Stomach (tissue), 9 donors: ENCODE measurements around the gene TPMT. TPM values are rescaled to one million over a fixed set of nuclear protein-coding genes. Genes with fewer than 3 reads are reported as not detected.

Experiments
- DNase-seq, 2 donors: peaks; one replicate each; pipeline versions ENCODE4 v3.0.0 to v3.0.0-alpha.2; 2013 to 2019
- H3K27ac ChIP-seq, 5 donors: fragments of 200-600 bp in 4 of 5; sonication (generic) in 4 of 5; one replicate each; pipeline ENCODE4 v1.5.1; 2013 to 2019; ENCODE audit warnings: mild to moderate bottlenecking in 1 of 5, moderate library complexity in 1 of 5
- H3K27me3 ChIP-seq, 3 donors: fragments of 200-600 bp; sonication (generic); one replicate each; pipeline ENCODE4 v1.5.1; 2017 to 2019; ENCODE audit warnings: mixed run types in 1 of 3
- H3K36me3 ChIP-seq, 4 donors: fragments of 200-600 bp; sonication (generic); 1 replicate in 3 of 4; 2 replicates in 1 of 4; pipeline ENCODE4 v1.5.1; 2016 to 2019
- H3K4me1 ChIP-seq, 4 donors: fragments of 200-600 bp; sonication (generic); one replicate each; pipeline ENCODE4 v1.5.1; 2016 to 2019
- H3K4me3 ChIP-seq, 4 donors: fragments of 200-600 bp; sonication (generic) in 3 of 4; one replicate each; pipeline ENCODE4 v1.5.1; 2016 to 2019; ENCODE audit warnings: mild to moderate bottlenecking in 1 of 4
- H3K9me3 ChIP-seq, 4 donors: fragments of 200-600 bp; sonication (generic); one replicate each; pipeline ENCODE4 v1.5.1; 2016 to 2019
- EP300 ChIP-seq: sonication (generic); formaldehyde crosslinking; IDR thresholded peaks from one replicate; pipeline ENCODE4 v1.6.1; 2017; ENCODE audit warnings: antibody characterized with exemption
- POLR2A ChIP-seq, 4 donors: fragments of 450-650 bp; IDR thresholded peaks; one replicate each; pipeline ENCODE4 v1.6.1; 2016; ENCODE audit warnings: antibody characterized with exemption in 4 of 4, control low read depth in 2 of 4, mild to moderate bottlenecking in 1 of 4, moderate library complexity in 1 of 4
- POLR2AphosphoS5 ChIP-seq, 3 donors: sonication (generic); formaldehyde crosslinking; IDR thresholded peaks; one replicate each; pipeline ENCODE4 v1.6.1; 2016; ENCODE audit warnings: antibody characterized with exemption in 3 of 3
- WGBS, 5 donors: extraction: QIAGEN DNeasy Blood & Tissue Kit in 3 of 5; methylation state at CpG; one replicate each; pipeline versions ENCODE4 v1.1.5 to v1.1.7; 2013 to 2018; 5-methylcytosine and 5-hydroxymethylcytosine counted together
- intact Hi-C: fragments of 100-400 bp; cut with DNase I; formaldehyde crosslinking; loops from one replicate; pipeline ENCODE4 v1.15.1; 2023; ENCODE audit warnings: low total_unique reads
- polyA plus RNA-seq, 3 donors: library from polyadenylated mRNA; stranded (reverse); fragments of 200-250 nt; gene quantifications; one replicate each; pipeline ENCODE4 v1.2.3, GENCODE V29; 2013
- total RNA-seq, 5 donors: library from RNA; depleted of rRNA; stranded (reverse); fragments of >200 nt; gene quantifications; one replicate each; pipeline versions ENCODE4 v1.1.0 to v1.2.3, GENCODE V29; 2014 to 2016
- TF ChIP-seq, protein P1 (sequence below), 7 experiments: fragments of 450-650 bp in 4 of 7; fragments of 200-600 bp in 3 of 7; sonication (generic) in 3 of 7; IDR thresholded peaks; one replicate each; pipeline ENCODE4 v1.5.1; 2016 to 2019; ENCODE audit warnings: antibody characterized with exemption in 7 of 7, control low read depth in 2 of 7, mild to moderate bottlenecking in 1 of 7
- donor health status: healthy with polysubstance abuse.
- donor health status: Bipolar disorder and iron deficiency.
- donor health status: healthy.

TPMT gene
- total and polyA plus RNA-seq, 8 donors: 0.89 to 24.3 (median 11.7) TPM

DNA sequence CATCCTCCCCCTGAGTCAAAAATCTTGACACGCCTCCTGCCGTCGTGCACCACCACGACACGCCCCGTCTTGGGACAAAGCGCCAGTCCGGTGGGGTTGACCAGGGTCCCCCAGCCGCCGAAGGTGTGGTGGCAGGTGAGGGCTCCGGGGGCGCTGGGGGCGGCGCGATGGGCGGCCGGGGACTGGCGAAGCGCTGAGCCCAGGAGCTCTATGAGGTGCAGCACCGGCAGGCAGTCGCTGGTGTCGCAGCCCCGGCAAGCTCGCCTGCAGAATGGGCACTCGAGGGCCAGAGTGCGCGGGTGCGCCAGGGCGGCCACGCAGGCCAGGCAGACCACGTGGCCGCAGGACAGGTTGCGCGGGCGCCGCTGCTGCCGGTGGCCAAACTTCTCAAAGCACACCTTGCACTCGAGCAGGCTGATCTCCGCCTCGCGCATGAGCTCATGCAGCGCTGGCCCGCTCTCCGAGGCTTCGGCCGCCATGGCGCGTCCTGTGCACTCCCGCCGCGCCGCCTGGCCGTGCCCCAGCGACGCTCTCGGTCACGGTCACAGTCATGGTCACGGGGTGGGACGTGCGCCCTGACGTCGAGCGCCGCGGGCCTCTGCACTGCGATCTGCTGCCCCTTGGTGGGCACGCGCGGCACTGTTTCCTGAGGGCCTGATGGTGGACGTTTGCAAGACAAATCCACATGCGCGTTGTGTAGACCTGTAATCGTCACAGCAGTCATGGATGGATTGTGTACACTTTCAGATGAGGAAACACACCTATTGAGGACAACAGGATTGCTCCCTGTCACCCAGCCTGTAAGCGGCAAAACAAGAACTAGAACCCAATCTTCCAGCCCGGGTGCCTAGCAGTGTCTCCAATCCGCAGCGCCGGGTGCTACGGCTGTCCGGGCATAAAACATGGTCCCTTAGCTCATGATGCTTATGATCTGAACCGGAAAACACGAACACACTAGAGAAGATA, 32.5 kb downstream of the TPMT start, which contains the start of gene NHLRC1:
Gene NHLRC1, minus strand, starts transcription at position 550 of the 966 bp plus-strand sequence. Its CDS starts 71 bp downstream, at position 479.
- Histone ChIP-seq H3K4me1 (peaks cover 4 to 16% (median 10%) of the 10 kb centered on the region in 4 donors), H3K36me3 (no peaks in the 10 kb centered on the region), H3K27ac (peak within 1 kb of the TSS in 4 of 5 donors; percentile 20 to 76 (median 40)), H3K9me3 (no peaks in the 10 kb centered on the region), H3K4me3 (peak within 1 kb of the TSS; percentile 44 to 63 (median 52)), H3K27me3 (no peaks in the 10 kb centered on the region)
- DNase-seq: peak; percentile 91 to 97
- TF ChIP-seq, protein P1, sequence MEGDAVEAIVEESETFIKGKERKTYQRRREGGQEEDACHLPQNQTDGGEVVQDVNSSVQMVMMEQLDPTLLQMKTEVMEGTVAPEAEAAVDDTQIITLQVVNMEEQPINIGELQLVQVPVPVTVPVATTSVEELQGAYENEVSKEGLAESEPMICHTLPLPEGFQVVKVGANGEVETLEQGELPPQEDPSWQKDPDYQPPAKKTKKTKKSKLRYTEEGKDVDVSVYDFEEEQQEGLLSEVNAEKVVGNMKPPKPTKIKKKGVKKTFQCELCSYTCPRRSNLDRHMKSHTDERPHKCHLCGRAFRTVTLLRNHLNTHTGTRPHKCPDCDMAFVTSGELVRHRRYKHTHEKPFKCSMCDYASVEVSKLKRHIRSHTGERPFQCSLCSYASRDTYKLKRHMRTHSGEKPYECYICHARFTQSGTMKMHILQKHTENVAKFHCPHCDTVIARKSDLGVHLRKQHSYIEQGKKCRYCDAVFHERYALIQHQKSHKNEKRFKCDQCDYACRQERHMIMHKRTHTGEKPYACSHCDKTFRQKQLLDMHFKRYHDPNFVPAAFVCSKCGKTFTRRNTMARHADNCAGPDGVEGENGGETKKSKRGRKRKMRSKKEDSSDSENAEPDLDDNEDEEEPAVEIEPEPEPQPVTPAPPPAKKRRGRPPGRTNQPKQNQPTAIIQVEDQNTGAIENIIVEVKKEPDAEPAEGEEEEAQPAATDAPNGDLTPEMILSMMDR (IDR thresholded peaks at IDR 0.05): peak in 6 of 7 experiments; percentile 34 to 95 (median 90)
- TF ChIP-seq EP300 (no peak), POLR2AphosphoS5 (IDR thresholded peaks at IDR 0.05) (peak; percentile 81 to 95 (median 82))
- 16 to 46% (median 22%) methylated on average over 21 to 82 of the region's 82 CpGs for WGBS, 5 donors
- intact Hi-C loops: loop anchor here (10.0 kb wide), 1 partner anchor 298 kb away; no protein-coding TSS in a partner anchor

DNA sequence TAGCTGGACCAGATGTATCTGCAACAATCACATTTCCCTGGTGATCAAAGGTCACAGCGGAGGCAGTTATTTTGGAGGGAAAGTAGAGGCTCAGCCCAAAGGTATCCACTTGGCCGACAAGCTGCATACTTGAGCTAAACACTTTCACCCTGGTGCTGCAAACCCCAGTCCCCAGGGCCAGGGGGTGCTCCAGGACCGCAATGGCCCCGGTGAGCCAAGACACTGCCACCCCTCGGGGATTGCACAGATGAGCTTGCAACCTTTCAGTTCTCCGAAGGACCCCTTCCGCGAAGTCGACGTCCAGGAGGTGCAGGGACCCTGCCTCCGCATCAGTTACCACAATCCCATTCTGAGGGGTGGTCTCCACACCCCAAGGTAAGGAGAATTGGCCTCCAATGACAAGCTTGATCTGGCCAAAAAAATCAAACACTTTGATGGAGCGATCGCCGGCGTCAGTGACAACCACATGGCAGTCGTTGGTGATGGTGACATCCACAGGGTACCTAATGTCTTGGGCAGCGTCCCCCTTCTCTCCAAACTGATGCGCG, 33.2 kb downstream of the TPMT start:
- Histone ChIP-seq H3K4me1 (peaks cover 4 to 16% (median 10%) of the 10 kb centered on the region in 4 donors), H3K36me3 (no peaks in the 10 kb centered on the region), H3K4me3 (peak overlapping the region; percentile 44 to 63 (median 52)), H3K27ac (peak overlapping the region in 1 of 5 donors; percentile 76), H3K27me3 (no peaks in the 10 kb centered on the region), H3K9me3 (no peaks in the 10 kb centered on the region)
- peak in 1 of 2 donors; percentile 13 for DNase-seq
- 73 to 84% (median 80%) methylated on average over 19 of the region's 19 CpGs for WGBS, 5 donors
- TF ChIP-seq POLR2A (IDR thresholded peaks at IDR 0.05) (no peak), POLR2AphosphoS5 (IDR thresholded peaks at IDR 0.05) (no peak), EP300 (no peak)
- TF ChIP-seq, protein P1 (IDR thresholded peaks at IDR 0.05): no peak
- intact Hi-C loops: loop anchor here (10.0 kb wide), 1 partner anchor 297 kb away; no protein-coding TSS in a partner anchor

DNA sequence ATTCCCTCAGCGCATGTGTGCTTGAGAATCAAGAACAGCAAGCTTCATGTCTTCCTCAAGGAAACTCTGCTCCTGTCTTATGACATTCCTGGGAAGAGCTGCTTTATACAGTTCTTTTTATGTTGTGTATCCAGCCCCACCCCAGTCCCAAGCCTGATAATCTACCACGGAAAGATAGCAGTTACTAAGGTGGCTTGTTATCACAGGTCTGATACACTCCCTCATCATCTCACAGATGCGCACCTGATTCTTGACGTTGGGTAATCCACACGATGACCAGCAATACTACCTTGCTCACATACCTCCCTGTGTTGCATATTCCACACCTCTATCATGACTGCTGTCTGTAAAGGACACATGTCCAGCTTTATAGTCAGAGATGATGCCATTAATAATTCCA, 35.6 kb downstream of the TPMT start:
- H3K27ac ChIP-seq: no peak overlapping the region
- no peaks in the 10 kb centered on the region for H3K27me3 ChIP-seq
- no peak overlapping the region for H3K4me3 ChIP-seq
- intact Hi-C loops: no loop called here
- TF ChIP-seq POLR2AphosphoS5 (IDR thresholded peaks at IDR 0.05) (no peak), EP300 (no peak), POLR2A (IDR thresholded peaks at IDR 0.05) (no peak)
- TF ChIP-seq, protein P1 (IDR thresholded peaks at IDR 0.05): no peak
- H3K36me3 ChIP-seq: no peaks in the 10 kb centered on the region
- no peak for DNase-seq
- WGBS, 5 donors: 33 to 69% (median 62%) methylated on average over 5 of the region's 5 CpGs
- H3K9me3 ChIP-seq: no peaks in the 10 kb centered on the region
- peaks cover 4 to 16% (median 10%) of the 10 kb centered on the region in 4 donors for H3K4me1 ChIP-seq

DNA sequence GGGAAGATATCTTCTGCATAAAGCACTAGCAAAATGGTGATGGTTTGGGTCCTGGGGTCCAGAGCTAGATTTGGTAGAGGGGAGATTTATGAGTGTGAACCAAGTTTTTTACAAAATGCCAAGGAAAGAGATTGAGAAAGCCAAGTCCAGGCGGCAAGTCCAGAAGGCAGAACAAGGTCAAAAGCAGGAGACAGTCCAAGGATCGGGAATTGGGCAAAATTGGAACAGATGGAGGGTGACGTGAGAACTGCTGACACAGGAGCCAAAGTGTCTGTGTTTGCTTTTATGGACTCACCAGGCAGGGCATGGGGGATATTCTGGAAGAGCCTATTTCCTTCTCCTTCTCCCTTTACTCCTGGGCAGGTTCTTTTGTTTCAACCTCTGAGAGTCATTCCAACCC, 36.5 kb downstream of the TPMT start:
- Histone ChIP-seq H3K36me3 (no peaks in the 10 kb centered on the region), H3K9me3 (no peaks in the 10 kb centered on the region), H3K4me1 (peaks cover 4 to 16% (median 10%) of the 10 kb centered on the region in 4 donors), H3K27ac (no peak overlapping the region), H3K4me3 (no peak overlapping the region), H3K27me3 (no peaks in the 10 kb centered on the region)
- no peak for DNase-seq
- no peak for TF ChIP-seq POLR2A (IDR thresholded peaks at IDR 0.05)
- TF ChIP-seq POLR2AphosphoS5 (IDR thresholded peaks at IDR 0.05): no peak
- TF ChIP-seq, protein P1 (IDR thresholded peaks at IDR 0.05): no peak
- TF ChIP-seq EP300: no peak
- 45 to 57% (median 52%) methylated on average over 3 of the region's 3 CpGs for WGBS, 5 donors
- intact Hi-C loops: no loop called here
